DMS153 (cell line): Measurements from ENCODE around the gene VDAC1.

ENCODE experiments used
- DNase-seq: peaks from one replicate; lab custom pipeline; 2025; lab: John Stamatoyannopoulos, UW

VDAC1 gene

DNA sequence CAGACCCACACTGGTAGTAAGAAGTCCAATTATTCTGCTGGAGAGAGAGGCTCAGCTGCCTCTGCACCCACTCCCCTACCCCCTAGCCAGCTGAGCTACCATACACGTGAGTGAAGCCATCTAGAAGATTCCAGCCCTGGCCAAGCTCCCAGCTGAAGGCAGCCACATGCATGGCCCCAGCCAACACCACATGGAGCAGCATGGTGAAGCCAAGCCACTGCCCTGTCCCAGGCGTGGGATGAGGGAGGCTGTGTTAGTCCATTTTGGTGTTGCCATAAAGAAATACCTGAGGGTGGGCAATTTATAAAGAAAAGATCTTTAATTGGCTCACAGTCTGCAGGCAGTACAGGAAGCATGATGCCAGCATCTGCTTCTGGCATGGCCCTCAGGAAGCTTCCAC is 20.0 kb upstream of the VDAC1 start:
- DNase-seq, result no peak

DNA sequence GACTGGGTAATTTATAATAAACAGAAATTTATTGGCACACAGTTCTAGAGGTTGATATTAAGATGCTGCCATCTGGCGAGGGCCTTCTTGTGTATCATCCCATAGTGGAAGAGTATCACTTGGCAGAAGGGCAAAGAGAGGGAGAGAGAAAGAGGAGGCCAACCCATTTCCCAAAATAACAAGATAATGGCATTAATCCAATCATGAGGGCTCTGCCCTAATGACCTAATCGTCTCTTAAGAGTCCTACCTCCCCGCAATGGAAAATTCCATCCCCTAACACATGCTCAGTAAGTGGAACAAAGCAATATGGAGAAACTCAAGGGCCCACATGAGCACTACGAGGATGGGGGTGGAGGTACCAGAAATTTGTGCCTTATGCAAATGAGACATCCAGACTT is 17.6 kb upstream of the VDAC1 start:
- DNase-seq, result no peak

DNA sequence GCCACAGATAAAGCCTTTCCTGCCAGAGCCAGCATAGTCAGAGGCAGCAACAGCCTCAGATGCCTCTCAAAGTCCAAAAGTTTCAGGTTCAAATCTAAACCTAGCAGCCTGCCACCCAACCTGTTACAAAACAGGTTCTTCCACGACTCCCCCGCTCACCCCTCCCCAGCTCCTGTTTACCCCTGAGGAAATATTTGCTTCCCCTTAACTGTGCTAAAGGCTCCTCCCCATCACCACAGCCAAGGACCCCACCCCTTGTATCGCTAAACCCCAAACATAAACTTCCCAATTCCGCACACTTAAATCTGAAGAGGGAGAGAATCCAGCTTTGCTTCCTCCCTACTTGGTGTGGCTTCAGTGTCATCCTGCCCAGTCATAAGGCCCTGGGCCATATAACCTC is 15.4 kb upstream of the VDAC1 start:
- DNase-seq, result no peak

DNA sequence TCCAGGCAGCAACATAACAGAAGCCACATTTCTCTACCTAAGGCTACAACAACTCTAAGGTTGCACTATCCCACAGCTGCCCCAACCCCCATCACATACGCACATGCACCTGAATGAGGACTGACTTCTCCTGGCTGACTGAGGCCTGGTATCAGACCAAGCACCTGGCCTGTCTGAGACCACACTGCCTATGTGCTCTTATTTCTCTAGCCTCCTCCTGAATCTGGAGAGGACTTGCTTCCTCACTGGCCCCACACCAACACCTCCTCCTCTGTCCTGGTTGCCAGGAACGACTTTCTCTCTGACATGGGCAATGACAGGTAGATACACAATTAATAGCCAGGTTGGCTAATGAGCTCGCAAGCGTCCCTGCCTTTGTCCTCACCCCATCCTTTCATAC is 14.9 kb upstream of the VDAC1 start:
- DNase-seq, result no peak

DNA sequence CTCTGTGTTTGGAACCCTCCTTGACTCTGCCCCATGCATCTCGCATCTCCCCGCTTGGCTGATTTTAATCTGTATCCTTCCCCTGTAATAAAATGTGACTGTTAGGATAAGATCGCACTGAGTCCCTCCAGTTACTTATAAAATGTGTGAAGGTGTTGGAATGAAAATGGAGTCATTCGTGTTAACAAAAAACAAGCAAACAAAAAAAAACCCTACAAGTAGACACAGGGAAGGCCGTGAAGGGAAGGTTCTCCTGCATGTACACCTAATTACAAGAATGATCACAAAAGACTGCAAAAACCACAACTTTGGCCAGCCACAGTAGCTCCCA is 14.2 kb upstream of the VDAC1 start:
- DNase-seq, result no peak

GRCh38 chr5:134018154-134018985 is 13.6 kb upstream of the VDAC1 start:
- DNase-seq, result no peak

DNA sequence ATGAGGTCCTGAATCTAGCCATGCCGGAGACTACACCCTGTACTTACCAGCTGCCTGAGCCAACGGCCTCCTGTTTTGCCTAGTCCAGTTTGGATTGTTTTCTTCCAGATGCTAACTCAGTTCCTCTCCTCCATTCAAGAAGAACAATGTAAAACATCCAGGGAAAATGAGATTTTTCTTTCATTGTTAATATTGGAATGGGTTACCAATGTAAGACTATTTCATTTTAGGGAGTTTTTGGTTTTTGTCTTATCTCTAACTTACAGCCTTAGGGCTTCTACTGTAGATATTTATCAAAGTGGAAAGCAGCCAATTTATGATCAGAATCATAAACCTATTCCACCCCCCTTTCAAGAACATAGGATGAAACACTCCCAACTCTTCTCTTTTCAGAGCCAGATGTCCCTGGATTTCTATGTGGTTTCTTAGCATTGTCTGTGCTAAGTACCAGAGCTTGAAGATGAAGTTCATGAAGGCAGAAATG is 3.5 kb upstream of the VDAC1 start:
- no peak for DNase-seq

- no peak for DNase-seq
Measured at GRCh38 chr5:134007581-134008265, 2.9 kb upstream of the VDAC1 start.

- no peak for DNase-seq
Measured at GRCh38 chr5:134006115-134006514, 1.3 kb upstream of the VDAC1 start.

- DNase-seq, result no peak
Measured at GRCh38 chr5:134005417-134006061, 764 bp upstream of the VDAC1 start.

GRCh38 chr5:134003817-134004625 is 754 bp downstream of the VDAC1 start:
- no peak for DNase-seq

DNA sequence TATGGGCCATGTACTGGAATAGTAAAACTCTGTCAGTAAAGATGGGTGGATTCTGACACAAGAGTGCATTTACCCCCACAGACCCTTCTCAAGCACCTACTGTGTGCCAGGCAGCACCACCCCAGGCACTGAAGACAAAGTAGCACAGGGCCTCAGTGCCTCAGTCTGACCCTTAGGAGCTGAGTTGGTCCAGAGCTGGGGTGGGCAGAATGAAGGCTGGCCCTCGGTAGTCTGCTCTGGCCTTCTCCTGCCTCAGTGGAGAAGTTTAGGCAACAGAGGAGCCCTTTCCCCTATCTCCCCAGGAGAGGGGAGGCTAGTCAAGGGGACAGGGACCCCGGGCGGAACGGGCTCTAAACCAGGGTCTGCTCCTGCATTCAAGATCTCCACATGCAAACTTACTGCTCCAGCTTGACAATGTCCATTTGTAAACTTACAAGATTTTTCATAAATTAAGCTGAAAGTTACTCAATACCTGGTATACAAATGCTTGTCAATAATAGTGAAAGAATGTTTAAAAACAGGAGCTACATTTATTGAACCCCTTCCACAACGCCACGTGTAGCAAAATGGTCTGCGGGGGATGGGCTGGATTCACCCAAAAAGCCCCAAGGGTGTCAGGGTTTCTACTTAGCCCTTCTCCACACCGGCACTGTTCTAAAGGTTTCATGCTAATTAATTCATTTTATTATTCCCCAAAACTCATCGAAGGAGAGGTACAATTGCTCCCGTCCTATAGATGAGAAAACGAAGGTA is 1.5 kb downstream of the VDAC1 start:
- DNase-seq, result no peak

DNA sequence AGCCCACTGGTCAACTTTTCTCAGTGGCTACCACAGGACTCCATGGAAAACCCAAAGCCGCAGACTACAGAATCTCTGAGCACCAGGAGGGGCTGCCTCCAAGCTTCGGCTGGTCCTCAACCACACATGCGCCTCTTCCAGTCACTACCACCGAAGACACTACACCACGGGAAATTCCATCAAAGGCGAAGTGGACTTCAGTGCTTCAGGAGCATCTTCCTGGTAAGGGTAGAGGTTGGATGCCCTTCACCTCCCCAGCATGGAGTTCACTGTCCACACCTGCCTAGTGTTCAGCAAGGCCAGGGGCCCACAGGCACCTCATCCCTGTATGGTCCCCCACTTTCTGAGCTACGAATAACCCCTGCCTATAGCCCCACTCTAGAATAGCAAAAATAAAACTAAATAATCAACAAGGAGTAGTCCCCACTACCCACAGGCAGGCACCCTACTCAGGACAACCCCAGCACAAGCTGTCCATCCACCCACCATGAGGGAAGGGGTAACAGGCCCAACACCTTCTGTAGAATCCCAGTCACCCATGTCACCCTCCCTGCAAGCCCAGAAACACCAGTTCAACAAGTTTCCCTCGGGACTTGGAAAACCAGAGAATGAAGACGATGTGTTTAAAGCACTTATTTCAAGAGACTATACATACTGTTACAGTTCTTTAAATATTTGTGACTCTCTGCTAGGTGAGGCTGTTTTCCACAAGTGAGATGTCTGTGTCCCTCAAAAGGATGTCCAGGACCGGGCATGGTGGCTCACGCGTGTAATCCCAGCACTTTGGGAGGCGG is 2.6 kb downstream of the VDAC1 start:
- no peak for DNase-seq

GRCh38 chr5:134000696-134001453 is 3.9 kb downstream of the VDAC1 start:
- no peak for DNase-seq

GRCh38 chr5:134000091-134000511 is 4.7 kb downstream of the VDAC1 start:
- DNase-seq, result no peak

GRCh38 chr5:133998807-133999206 is 6.0 kb downstream of the VDAC1 start:
- no peak for DNase-seq

GRCh38 chr5:133998042-133998441 is 6.7 kb downstream of the VDAC1 start:
- DNase-seq, result no peak

DNA sequence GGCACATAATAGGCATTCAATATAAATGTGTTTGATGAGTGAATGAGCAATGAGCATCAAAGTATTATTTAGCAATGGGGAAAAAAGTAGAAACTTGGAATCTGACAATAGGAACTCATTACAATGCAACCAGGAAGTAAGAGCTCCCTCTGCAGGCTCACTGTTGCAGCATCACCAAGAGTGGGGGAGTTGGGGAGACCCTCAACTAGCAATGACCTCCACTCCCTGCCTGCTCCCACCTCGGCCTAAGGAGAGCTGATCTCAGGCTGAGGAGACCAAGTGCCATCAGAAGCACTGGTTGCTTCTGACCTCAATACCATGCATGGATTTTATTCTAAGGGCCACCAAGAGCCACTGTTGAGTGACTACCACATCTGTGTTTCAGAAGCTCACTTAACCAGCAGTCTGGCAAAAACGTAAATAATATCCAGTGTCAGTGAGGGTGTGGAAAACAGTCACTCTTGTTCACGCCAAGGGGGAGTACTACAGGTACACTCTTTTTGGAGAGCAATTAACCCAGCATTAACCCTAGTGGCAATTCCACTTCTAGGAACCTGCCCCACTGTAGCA is 8.0 kb downstream of the VDAC1 start:
- no peak for DNase-seq

DNA sequence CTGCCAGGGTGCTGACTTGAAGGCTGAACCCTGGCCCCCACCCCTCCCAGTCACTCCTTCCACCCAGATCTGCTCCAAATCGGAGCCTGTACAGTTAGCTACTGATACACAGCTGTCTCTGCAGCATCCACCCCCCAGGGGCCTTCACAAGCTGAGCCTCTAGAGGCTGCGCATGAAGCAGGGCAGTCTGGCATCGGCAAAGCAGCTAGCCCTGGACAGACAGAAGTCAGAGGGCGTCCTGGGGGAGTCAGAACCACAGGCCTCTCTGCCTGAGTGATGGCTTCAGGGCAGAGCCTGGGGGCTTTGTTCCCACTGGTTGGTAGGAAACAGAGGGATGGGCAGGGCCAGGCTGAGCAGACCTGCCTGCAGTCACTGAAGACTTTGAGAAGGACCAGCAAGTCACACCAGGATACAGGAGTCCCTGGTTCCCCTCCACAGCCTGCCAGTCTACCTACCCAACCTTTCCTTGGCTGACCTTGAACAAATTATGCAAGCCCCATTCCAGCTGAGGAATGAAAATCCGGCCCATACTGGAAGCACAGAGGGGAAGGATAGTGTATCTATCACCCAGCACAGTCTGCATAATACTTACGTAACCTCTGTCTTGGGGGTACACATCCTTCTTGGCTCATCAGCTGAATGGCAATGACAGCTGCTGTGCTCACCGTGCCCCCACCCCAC is 8.8 kb downstream of the VDAC1 start:
- DNase-seq, result no peak
